Kidney (tissue), 14 donors: Measurements from ENCODE around the gene GSTM5. TPM values are rescaled to one million over a fixed set of nuclear protein-coding genes. Genes with fewer than 3 reads are reported as not detected.

Experiments
- DNase-seq, 5 donors: peaks; one replicate each; pipeline ENCODE4 v3.0.0-alpha.2; 2013 to 2020
- FAIRE-seq: peaks from 2 replicates; lab custom pipeline; 2012; peaks lifted over from hg19 to GRCh38; lab: Jason Lieb, UNC
- H3K27ac ChIP-seq, 2 donors: one replicate each; pipeline ENCODE4 v1.7.0; 2013; ENCODE audit warnings: low read depth in 2 of 2, low read length in 2 of 2, inconsistent platforms in 1 of 2
- H3K27me3 ChIP-seq: one replicate; pipeline ENCODE4 v1.7.1; 2013; ENCODE audit warnings: low read length, inconsistent platforms; ENCODE audit not compliant: control insufficient read depth, insufficient read depth
- H3K36me3 ChIP-seq, 3 donors: one replicate each; pipeline versions ENCODE4 v1.7.0 to v1.7.1; 2013; ENCODE audit warnings: low read length in 3 of 3, control low read depth in 1 of 3, inconsistent platforms in 1 of 3; ENCODE audit not compliant: insufficient read depth in 3 of 3, control insufficient read depth in 2 of 3
- H3K4me1 ChIP-seq, 3 donors: one replicate each; pipeline versions ENCODE4 v1.7.0 to v1.7.1; 2013; ENCODE audit warnings: low read length in 3 of 3, inconsistent platforms in 1 of 3, low read depth in 1 of 3; ENCODE audit not compliant: control insufficient read depth in 2 of 3, insufficient read depth in 2 of 3
- H3K4me3 ChIP-seq, 3 donors: one replicate each; pipeline versions ENCODE4 v1.7.0 to v1.8.1; 2013; ENCODE audit warnings: low read length in 3 of 3, control low read depth in 1 of 3, inconsistent platforms in 1 of 3
- H3K9ac ChIP-seq, 3 donors: one replicate each; pipeline versions ENCODE4 v1.7.0 to v1.7.1; 2013; ENCODE audit warnings: low read length in 3 of 3, control low read depth in 1 of 3, inconsistent platforms in 1 of 3
- H3K9me3 ChIP-seq, 3 donors: one replicate each; pipeline versions ENCODE4 v1.7.0 to v1.7.1; 2013; ENCODE audit warnings: low read length in 3 of 3, control low read depth in 1 of 3, inconsistent platforms in 1 of 3; ENCODE audit not compliant: control insufficient read depth in 2 of 3, insufficient read depth in 1 of 3
- CTCF ChIP-seq: IDR thresholded peaks from 3 replicates; pipeline ENCODE4 v1.5.1; 2012; ENCODE audit warnings: mild to moderate bottlenecking, moderate library complexity, borderline replicate concordance; ENCODE audit not compliant: insufficient read depth; ENCODE audit errors: extremely low read depth
- intact Hi-C: fragments of 100-400 bp; cut with DNase I; formaldehyde crosslinking; loops from one replicate; pipeline ENCODE4 v1.11.1; 2022
- polyA plus RNA-seq: library from polyadenylated mRNA; stranded (reverse); fragments of 350-450 nt; fragmentation: Illumina TruSeq; extraction: RNeasy Lipid Tissue Mini Kit (QIAGEN cat#74804); gene quantifications from one replicate; pipeline ENCODE4 v1.2.3, GENCODE V29; 2014; ENCODE audit warnings: low read depth, low replicate concordance; ENCODE audit not compliant: insufficient read depth
- total RNA-seq: library from RNA; stranded (reverse); fragmentation: NEBNext Ultra II Directional; extraction: Animal tissue kit (Norgen Biotek cat#: 25700); gene quantifications from one replicate; pipeline ENCODE4 v1.2.1, GENCODE V29; 2021
- donor health status: control.
- donor health status: control.
- donor health status: control.
- donor health status: control.
- donor health status: control.
- donor health status: DM: yes; HTN: yes; CAD: no.
- donor health status: Normal renal cell carcinoma (clear cell type).

GSTM5 gene
- total and polyA plus RNA-seq, 2 donors from 2014 or later, result 4.2 to 9.1 TPM

GRCh38 chr1:109749221-109749620 is 37.2 kb downstream of the GSTM5 start:
- H3K36me3 ChIP-seq, result no peaks in the 10 kb centered on the region
- intact Hi-C loops, result no loop called here
- no peak for FAIRE-seq

GRCh38 chr1:109750241-109750882 is 38.3 kb downstream of the GSTM5 start:
- DNase-seq (no peak), FAIRE-seq (no peak)
- H3K36me3 ChIP-seq, result no peaks in the 10 kb centered on the region
- no peaks in the 10 kb centered on the region for H3K27me3 ChIP-seq
- no peak overlapping the region for H3K4me3 ChIP-seq
- intact Hi-C loops, result no loop called here
- H3K9me3 ChIP-seq, result no peaks in the 10 kb centered on the region
- H3K4me1 ChIP-seq, result no peaks in the 10 kb centered on the region
- no peak overlapping the region for H3K27ac ChIP-seq
- H3K9ac ChIP-seq, result no peak overlapping the region
- no peak for TF ChIP-seq CTCF

More at GRCh38 chr1:109749221-109749620, 37.2 kb downstream of the GSTM5 start:
- no peak for TF ChIP-seq CTCF
- H3K4me3 ChIP-seq, result no peak overlapping the region
- no peak overlapping the region for H3K9ac ChIP-seq
- H3K9me3 ChIP-seq, result no peaks in the 10 kb centered on the region
- H3K27ac ChIP-seq, result no peak overlapping the region
- DNase-seq, result no peak
- H3K27me3 ChIP-seq, result no peaks in the 10 kb centered on the region
- no peaks in the 10 kb centered on the region for H3K4me1 ChIP-seq

GRCh38 chr1:109750920-109751319 is 38.9 kb downstream of the GSTM5 start:
- H3K36me3 ChIP-seq, result no peaks in the 10 kb centered on the region
- FAIRE-seq (no peak), DNase-seq (no peak)
- H3K4me1 ChIP-seq, result no peaks in the 10 kb centered on the region
- no peaks in the 10 kb centered on the region for H3K9me3 ChIP-seq
- no peak overlapping the region for H3K27ac ChIP-seq
- no peak overlapping the region for H3K4me3 ChIP-seq
- TF ChIP-seq CTCF, result no peak
- no peak overlapping the region for H3K9ac ChIP-seq
- H3K27me3 ChIP-seq, result no peaks in the 10 kb centered on the region
- intact Hi-C loops, result no loop called here
